22Rv1 (cell line): ENCODE results near the gene KCNS3.

Experiments
- ZFX ChIP-seq: fragments of 450-650 bp; IDR thresholded peaks from 2 replicates; pipeline ENCODE4 v1.6.1; 2017; ENCODE audit warnings: antibody characterized with exemption, borderline replicate concordance
- TF ChIP-seq, protein P1 (sequence below): fragments of 450-650 bp; IDR thresholded peaks from 2 replicates; pipeline ENCODE4 v1.5.1; 2017; ENCODE audit warnings: mild to moderate bottlenecking

DNA sequence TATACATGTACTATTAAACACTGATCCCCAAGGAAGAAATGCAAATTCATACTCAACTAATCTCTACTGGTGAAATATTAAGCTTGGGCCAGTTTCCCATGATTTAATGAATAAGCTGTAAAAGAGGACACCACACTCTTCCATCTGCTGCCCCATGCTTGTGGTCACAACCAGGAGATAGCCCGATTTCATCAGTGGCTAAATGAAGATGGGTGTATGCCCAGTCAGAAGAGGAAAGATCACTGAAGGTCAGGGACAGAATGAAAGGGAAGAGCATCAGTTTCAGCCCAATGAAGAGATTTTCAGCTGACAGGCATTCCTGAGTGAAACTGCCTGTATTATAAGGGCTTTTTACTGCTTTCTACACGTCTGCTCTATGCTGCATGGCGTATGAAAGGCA is 103.5 kb downstream of the KCNS3 start:
- TF ChIP-seq ZFX = no peak
- TF ChIP-seq, protein P1, sequence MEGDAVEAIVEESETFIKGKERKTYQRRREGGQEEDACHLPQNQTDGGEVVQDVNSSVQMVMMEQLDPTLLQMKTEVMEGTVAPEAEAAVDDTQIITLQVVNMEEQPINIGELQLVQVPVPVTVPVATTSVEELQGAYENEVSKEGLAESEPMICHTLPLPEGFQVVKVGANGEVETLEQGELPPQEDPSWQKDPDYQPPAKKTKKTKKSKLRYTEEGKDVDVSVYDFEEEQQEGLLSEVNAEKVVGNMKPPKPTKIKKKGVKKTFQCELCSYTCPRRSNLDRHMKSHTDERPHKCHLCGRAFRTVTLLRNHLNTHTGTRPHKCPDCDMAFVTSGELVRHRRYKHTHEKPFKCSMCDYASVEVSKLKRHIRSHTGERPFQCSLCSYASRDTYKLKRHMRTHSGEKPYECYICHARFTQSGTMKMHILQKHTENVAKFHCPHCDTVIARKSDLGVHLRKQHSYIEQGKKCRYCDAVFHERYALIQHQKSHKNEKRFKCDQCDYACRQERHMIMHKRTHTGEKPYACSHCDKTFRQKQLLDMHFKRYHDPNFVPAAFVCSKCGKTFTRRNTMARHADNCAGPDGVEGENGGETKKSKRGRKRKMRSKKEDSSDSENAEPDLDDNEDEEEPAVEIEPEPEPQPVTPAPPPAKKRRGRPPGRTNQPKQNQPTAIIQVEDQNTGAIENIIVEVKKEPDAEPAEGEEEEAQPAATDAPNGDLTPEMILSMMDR = no peak
